ENCODE results near the gene GGCT. TPM values are rescaled to one million over a fixed set of nuclear protein-coding genes. Genes with fewer than 3 reads are reported as not detected.

The GGCT gene
- total and polyA plus RNA-seq, 2 of the 8 experiments (the other 6 are each of a cell fraction or from before 2014, with no cell fraction given) = 50.0 to 129 TPM

DNA sequence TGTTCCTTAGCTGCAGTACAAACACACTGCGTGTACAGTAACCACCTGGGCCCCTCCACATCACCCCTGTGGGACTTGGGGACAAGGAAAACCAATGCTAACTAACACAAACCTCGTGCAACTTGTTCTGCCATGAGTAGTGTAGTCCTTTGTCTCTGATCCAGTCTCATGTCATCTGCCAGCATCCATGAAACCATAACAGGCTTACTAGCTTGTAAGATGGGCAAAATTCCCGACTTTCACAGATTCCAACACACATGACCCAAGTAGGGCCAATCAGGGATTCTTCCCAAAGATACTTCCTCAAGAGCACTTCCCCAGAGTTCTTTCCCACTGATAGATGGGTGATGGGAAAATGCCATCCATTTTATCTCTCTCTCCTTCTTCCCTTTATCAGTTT is 48.9 kb upstream of the GGCT start:
- Histone ChIP-seq H4K8ac (ENCODE audit: extremely low read depth, insufficient read depth, low read length) (no peak overlapping the region), H4K5ac (ENCODE audit: insufficient read length, low read depth, low read length) (no peak overlapping the region), H2BK15ac (ENCODE audit: low read length) (no peak overlapping the region), H3K27me3 (replicated peaks in 1 of 4; ENCODE audit: control insufficient read depth in 3 of 4, extremely low read depth in 1 of 4, insufficient read depth in 3 of 4, low read length in 3 of 4) (no peaks in the 10 kb centered on the region), H3K4me3 (ENCODE audit: extremely low read depth in 1 of 4, insufficient read depth in 2 of 4, low read depth in 3 of 4, low read length in 4 of 4) (no peak overlapping the region), H3K56ac (replicated peaks; ENCODE audit: insufficient read length, low read depth, low read length) (no peak overlapping the region), H3K9me3 (ENCODE audit: insufficient read depth in 2 of 2, low read depth in 1 of 2, low read length in 1 of 2) (no peaks in the 10 kb centered on the region), H3K18ac (ENCODE audit: extremely low read depth, low read length) (no peak overlapping the region), H3K14ac (ENCODE audit: insufficient read length) (no peak overlapping the region), H3K9ac (replicated peaks in 1 of 4; ENCODE audit: extremely low read depth in 1 of 4, low read depth in 3 of 4, low read length in 3 of 4) (no peak overlapping the region), H2BK120ac (replicated peaks; ENCODE audit: low read depth, low read length) (no peak overlapping the region), H2BK12ac (ENCODE audit: low read depth, low read length) (no peak overlapping the region), H3K36me3 (ENCODE audit: control insufficient read depth in 2 of 4, insufficient read depth in 4 of 4, low read length in 3 of 4) (no peaks in the 10 kb centered on the region), H2BK5ac (ENCODE audit: low read depth, low read length) (no peak overlapping the region), H2AFZ (ENCODE audit: low read length) (no peak overlapping the region), H2BK20ac (ENCODE audit: low read length) (no peak overlapping the region), H3K23ac (ENCODE audit: insufficient read length) (no peak overlapping the region), H3K4me2 (ENCODE audit: insufficient read depth in 1 of 2, low read depth in 2 of 2, low read length in 2 of 2) (no peak overlapping the region), H2AK5ac (ENCODE audit: low read depth, low read length) (no peak overlapping the region), H4K20me1 (replicated peaks in 1 of 2; ENCODE audit: control insufficient read depth in 1 of 2, insufficient read depth in 2 of 2, low read length in 2 of 2) (no peaks in the 10 kb centered on the region), H3K79me2 (ENCODE audit: control insufficient read depth in 1 of 2, insufficient read depth in 2 of 2, low read length in 2 of 2) (no peaks in the 10 kb centered on the region), H3K23me2 (ENCODE audit: low read depth, low read length) (no peaks in the 10 kb centered on the region), H3K27ac (ENCODE audit: low read depth, low read length) (no peak overlapping the region), H3K79me1 (ENCODE audit: low read depth, low read length) (no peaks in the 10 kb centered on the region), H3K4me1 (replicated peaks in 1 of 4; ENCODE audit: control insufficient read depth in 3 of 4, insufficient read depth in 4 of 4, low read length in 3 of 4) (peaks cover 0 to 9% (median 4%) of the 10 kb centered on the region in 4 experiments; a peak in 5 of 7 replicates), H4K91ac (replicated peaks; ENCODE audit: insufficient read length, low read length) (no peak overlapping the region), H3K4ac (replicated peaks; ENCODE audit: insufficient read length, low read depth, low read length) (no peak overlapping the region)
- TF ChIP-seq POU5F1 (IDR thresholded peaks at IDR 0.05; ENCODE audit: low read depth, low read length) (no peak), CBX5 (IDR thresholded peaks at IDR 0.05; ENCODE audit: low read depth, low read length) (no peak), ASH2L (IDR thresholded peaks at IDR 0.05; ENCODE audit: low read length) (no peak), EGR1 (IDR thresholded peaks at IDR 0.05; ENCODE audit: borderline replicate concordance, low read depth, low read length) (no peak)
- TF ChIP-seq, protein P1, sequence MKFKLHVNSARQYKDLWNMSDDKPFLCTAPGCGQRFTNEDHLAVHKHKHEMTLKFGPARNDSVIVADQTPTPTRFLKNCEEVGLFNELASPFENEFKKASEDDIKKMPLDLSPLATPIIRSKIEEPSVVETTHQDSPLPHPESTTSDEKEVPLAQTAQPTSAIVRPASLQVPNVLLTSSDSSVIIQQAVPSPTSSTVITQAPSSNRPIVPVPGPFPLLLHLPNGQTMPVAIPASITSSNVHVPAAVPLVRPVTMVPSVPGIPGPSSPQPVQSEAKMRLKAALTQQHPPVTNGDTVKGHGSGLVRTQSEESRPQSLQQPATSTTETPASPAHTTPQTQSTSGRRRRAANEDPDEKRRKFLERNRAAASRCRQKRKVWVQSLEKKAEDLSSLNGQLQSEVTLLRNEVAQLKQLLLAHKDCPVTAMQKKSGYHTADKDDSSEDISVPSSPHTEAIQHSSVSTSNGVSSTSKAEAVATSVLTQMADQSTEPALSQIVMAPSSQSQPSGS (IDR thresholded peaks at IDR 0.05; ENCODE audit: low read length) = no peak
- TF ChIP-seq, protein P2, sequence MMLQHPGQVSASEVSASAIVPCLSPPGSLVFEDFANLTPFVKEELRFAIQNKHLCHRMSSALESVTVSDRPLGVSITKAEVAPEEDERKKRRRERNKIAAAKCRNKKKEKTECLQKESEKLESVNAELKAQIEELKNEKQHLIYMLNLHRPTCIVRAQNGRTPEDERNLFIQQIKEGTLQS (IDR thresholded peaks at IDR 0.05; ENCODE audit: insufficient read depth, low read depth, low read length) = no peak
- TF ChIP-seq, protein P3, sequence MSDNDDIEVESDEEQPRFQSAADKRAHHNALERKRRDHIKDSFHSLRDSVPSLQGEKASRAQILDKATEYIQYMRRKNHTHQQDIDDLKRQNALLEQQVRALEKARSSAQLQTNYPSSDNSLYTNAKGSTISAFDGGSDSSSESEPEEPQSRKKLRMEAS (IDR thresholded peaks at IDR 0.05) = no peak
- FAIRE-seq (no peak), DNase-seq (ENCODE audit: low read depth in 1 of 2, low spot score in 2 of 2) (no peak)
- CTCF ChIA-PET (ENCODE audit: partially characterized antibody) = interaction anchor here (0.9 to 2.0 kb wide), 4 partner anchors 10 to 277 kb away, joined by 3 to 15 read pairs (median 4); no protein-coding TSS in a partner anchor
- POLR2A ChIA-PET (ENCODE audit: partially characterized antibody) = no interaction called here
- 85% methylated on average over 3 of the region's 3 CpGs; no CpG with 5 or more reads in 1 of the 2 experiments for WGBS, 2 experiments (ENCODE audit: extremely low coverage in 1 of 2, insufficient coverage in 1 of 2, insufficient read length in 1 of 2, insufficient replicate concordance in 2 of 2, low coverage in 1 of 2, low lambda C conversion rate in 2 of 2, missing lambda C conversion rate in 1 of 2)

Measured in H1 (cell line).